ENCODE results near the gene SP9. TPM values are rescaled to one million over a fixed set of nuclear protein-coding genes. Genes with fewer than 3 reads are reported as not detected.

SP9 gene
- total and polyA plus RNA-seq, 10 of the 15 experiments (the other 5 are each of a cell fraction or from before 2014, with no cell fraction given): not detected

DNA sequence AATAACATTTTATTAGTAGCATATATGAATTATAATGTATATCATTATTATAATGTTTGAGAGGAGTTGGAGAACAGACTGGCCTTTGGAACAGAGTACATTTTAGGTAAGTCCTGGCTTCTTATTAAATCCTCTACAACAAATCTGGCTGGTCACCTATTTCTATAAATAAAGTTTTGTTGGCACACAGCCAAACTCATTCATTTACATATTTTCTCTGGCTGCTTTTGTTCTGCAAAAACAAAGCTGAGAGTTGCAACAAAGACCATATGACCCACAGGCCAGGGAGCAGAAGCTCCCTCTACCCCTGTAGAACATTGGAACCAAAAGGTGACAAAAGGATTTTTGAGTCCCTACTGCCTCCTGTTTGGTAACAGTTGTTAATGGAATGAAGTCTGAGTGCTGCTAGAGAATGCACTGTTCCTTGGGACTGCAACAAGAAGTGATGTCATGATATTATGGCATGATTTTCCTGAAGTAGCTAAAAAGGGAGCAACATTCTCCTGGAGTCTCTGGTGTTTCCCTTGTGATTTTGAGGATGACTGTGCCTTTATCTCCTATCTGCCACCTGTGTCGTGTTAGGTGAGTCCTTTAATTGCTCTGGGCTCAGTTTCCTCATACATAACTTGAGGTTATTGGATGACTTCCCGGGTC lies 22.0 kb upstream of the SP9 start:
- DNase-seq (ENCODE audit: low read depth, low spot score) (no peak), ATAC-seq (no peak), FAIRE-seq (no peak)
- SMC1A ChIA-PET (ENCODE audit: uncharacterized antibody, unreplicated experiment): no interaction called here
- TF ChIP-seq, protein P1, sequence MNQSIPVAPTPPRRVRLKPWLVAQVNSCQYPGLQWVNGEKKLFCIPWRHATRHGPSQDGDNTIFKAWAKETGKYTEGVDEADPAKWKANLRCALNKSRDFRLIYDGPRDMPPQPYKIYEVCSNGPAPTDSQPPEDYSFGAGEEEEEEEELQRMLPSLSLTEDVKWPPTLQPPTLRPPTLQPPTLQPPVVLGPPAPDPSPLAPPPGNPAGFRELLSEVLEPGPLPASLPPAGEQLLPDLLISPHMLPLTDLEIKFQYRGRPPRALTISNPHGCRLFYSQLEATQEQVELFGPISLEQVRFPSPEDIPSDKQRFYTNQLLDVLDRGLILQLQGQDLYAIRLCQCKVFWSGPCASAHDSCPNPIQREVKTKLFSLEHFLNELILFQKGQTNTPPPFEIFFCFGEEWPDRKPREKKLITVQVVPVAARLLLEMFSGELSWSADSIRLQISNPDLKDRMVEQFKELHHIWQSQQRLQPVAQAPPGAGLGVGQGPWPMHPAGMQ (IDR thresholded peaks at IDR 0.05; ENCODE audit: borderline replicate concordance): no peak
- TF ChIP-seq STAT3 (IDR thresholded peaks at IDR 0.05; ENCODE audit: low read depth, low read length): no peak
- TF ChIP-seq KDM1A (IDR thresholded peaks at IDR 0.05; ENCODE audit: borderline replicate concordance): no peak
- TF ChIP-seq NKRF (conservative IDR thresholded peaks at IDR 0.05): no peak
- TF ChIP-seq NFYA (IDR thresholded peaks at IDR 0.05; ENCODE audit: borderline replicate concordance, low read depth, low read length): no peak
- no peak for TF ChIP-seq CBX3 (IDR thresholded peaks at IDR 0.05; ENCODE audit: borderline replicate concordance, low read depth)
- Histone ChIP-seq H3K9ac (ENCODE audit: control insufficient read depth, insufficient read depth, low read length) (no peak overlapping the region), H3K27ac (ENCODE audit: control insufficient read depth, insufficient read depth) (no peak overlapping the region), H3K79me2 (ENCODE audit: control insufficient read depth, insufficient read depth, low read length) (no peaks in the 10 kb centered on the region), H3K27me3 (replicated peaks in 1 of 2; ENCODE audit: control insufficient read depth in 2 of 2, insufficient read depth in 2 of 2, low read length in 1 of 2) (no peaks in the 10 kb centered on the region; a peak in 2 of 4 replicates), H3K9me3 (replicated peaks; ENCODE audit: control insufficient read depth, insufficient read depth, low read length) (no peaks in the 10 kb centered on the region), H3K4me1 (ENCODE audit: control insufficient read depth, insufficient read depth, low read length) (no peaks in the 10 kb centered on the region), H3K36me3 (ENCODE audit: control insufficient read depth in 2 of 2, insufficient read depth in 2 of 2, low read length in 1 of 2) (no peaks in the 10 kb centered on the region), H3K4me3 (no peak overlapping the region), H3K4me2 (ENCODE audit: control insufficient read depth, insufficient read depth) (no peak overlapping the region), H4K20me1 (ENCODE audit: control insufficient read depth, insufficient read depth) (no peaks in the 10 kb centered on the region), H2AFZ (ENCODE audit: control insufficient read depth, low read depth, low read length) (no peak overlapping the region)
- in situ Hi-C loops (cut with MboI): no loop called here
- RAD21 ChIA-PET (ENCODE audit: unreplicated experiment): no interaction called here
- BruUV-seq (replicated peaks): no TSS peak
- intact Hi-C loops (cut with micrococcal nuclease; ENCODE audit: unreplicated experiment): no loop called here
- CTCF ChIA-PET: no interaction called here
- WGBS (ENCODE audit: insufficient coverage, insufficient replicate concordance, low lambda C conversion rate, missing lambda C conversion rate): 40% methylated on average over 2 of the region's 2 CpGs
- POLR2A ChIA-PET: no interaction called here

All from GM12878 (cell line).